Bronchial epithelial cell (primary cell): Measurements from ENCODE around the gene BABAM2. TPM values are rescaled to one million over a fixed set of nuclear protein-coding genes. Genes with fewer than 3 reads are reported as not detected.

Experiments used
- DNase-seq: peaks from one replicate; pipeline ENCODE4 v3.0.0-alpha.2; 2010; ENCODE audit warnings: low read depth
- FAIRE-seq: peaks from 2 replicates; lab custom pipeline; 2011; peaks lifted over from hg19 to GRCh38; lab: Jason Lieb, UNC
- H3K27me3 ChIP-seq: 2 replicates; pipeline ENCODE4 v1.5.1; 2011; ENCODE audit warnings: low read length; ENCODE audit not compliant: control insufficient read depth, insufficient read depth
- H3K36me3 ChIP-seq: 2 replicates; pipeline ENCODE4 v1.5.1; 2011; ENCODE audit warnings: low read length; ENCODE audit not compliant: control insufficient read depth, insufficient read depth
- H3K4me3 ChIP-seq: 2 replicates; pipeline ENCODE4 v1.5.1; 2011; ENCODE audit warnings: mild to moderate bottlenecking, low read depth, low read length, control low read depth
- total RNA-seq: library from RNA; depleted of rRNA; stranded (reverse); fragments of >200 nt; gene quantifications from 2 replicates; pipeline ENCODE4 v1.2.1, GENCODE V29; 2014
- TF ChIP-seq, protein P1 (sequence below): IDR thresholded peaks from 2 replicates; pipeline ENCODE4 v1.5.1; 2011; ENCODE audit warnings: mild to moderate bottlenecking, moderate library complexity, low read length, control low read depth, inconsistent platforms; ENCODE audit not compliant: insufficient read depth, severe bottlenecking

BABAM2 gene
- total RNA-seq, 1 donor from 2014 or later, result 8.4 TPM

DNA sequence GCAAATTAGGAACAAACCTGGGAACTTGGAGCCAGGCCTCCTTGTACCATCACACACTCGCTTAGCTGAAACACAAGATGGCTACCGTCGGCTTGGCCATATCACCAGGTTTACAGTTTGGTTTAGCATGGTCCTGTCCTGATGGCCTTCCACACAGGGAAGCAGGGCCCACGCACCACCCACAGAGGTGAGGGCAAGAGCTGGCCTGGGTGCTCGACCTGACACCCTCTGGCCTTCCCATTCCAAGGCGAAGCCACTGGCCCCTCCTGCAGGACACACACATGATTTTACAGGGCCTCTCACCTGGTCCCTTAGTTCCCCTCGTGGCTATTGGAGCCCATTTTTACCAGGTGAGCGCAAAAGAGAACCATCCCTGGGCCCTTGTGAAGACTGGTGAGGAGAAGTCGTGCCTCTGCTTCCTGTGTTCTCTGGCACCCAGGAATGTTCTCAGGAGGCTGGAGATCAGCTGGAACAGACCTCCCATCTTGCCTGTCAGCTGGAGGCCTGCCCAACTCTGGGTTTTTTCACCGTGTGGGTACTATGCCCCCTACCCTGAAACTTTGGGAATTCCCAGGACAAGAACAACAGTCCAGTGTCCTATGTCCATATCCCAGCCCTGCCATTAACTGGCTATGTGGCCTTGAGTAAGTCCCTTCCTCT lies 449.1 kb downstream of the BABAM2 start:
- DNase-seq (no peak), FAIRE-seq (no peak)
- H3K27me3 ChIP-seq, result no peaks in the 10 kb centered on the region
- H3K36me3 ChIP-seq, result no peaks in the 10 kb centered on the region
- TF ChIP-seq, protein P1, sequence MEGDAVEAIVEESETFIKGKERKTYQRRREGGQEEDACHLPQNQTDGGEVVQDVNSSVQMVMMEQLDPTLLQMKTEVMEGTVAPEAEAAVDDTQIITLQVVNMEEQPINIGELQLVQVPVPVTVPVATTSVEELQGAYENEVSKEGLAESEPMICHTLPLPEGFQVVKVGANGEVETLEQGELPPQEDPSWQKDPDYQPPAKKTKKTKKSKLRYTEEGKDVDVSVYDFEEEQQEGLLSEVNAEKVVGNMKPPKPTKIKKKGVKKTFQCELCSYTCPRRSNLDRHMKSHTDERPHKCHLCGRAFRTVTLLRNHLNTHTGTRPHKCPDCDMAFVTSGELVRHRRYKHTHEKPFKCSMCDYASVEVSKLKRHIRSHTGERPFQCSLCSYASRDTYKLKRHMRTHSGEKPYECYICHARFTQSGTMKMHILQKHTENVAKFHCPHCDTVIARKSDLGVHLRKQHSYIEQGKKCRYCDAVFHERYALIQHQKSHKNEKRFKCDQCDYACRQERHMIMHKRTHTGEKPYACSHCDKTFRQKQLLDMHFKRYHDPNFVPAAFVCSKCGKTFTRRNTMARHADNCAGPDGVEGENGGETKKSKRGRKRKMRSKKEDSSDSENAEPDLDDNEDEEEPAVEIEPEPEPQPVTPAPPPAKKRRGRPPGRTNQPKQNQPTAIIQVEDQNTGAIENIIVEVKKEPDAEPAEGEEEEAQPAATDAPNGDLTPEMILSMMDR, result no peak
- H3K4me3 ChIP-seq, result no peak overlapping the region

DNA sequence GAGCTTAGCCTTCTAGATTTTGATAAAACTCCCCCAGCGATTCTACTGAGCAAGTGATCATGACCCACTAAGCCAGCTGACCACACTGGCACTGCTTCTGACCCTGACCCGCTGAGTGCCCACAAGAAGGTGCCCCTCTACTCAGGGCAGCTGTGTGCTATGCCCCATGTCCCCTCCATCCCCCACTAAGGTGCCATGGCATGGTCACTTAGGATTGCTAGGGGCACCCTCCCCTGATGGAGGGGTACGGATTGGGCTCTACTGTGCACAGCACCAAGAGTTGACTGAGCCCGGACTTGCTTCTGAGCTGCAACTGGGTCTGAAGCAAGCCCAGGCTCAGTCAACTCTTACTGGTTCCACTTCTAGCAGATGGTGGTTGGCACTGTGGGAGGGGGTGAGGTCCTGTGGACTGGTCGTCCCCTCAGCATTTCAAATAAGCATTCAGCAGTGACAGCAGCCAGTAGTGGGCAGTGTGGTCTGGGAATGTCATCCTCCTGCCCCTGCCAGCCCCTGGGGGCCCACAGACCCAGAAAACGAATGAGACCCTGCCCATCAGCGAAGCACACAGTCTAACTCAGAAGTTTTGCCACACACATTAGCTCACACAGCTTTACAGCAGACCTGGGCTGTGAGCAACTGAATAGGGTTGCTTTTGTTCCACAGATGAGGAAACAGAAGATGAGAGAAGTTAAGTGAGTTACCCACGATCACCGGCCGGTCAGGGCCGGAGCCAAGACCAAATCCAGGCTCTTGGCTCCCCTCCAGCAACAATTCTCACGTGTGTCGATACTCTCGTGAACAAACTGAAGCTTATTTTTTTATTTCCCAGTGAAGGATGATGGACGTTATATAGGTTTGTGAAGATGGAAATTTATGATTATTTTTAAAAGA lies 450.0 kb downstream of the BABAM2 start:
- no peak for DNase-seq
- TF ChIP-seq, protein P1, result no peak
- Histone ChIP-seq H3K36me3 (no peaks in the 10 kb centered on the region), H3K27me3 (no peaks in the 10 kb centered on the region), H3K4me3 (no peak overlapping the region)
- FAIRE-seq, result no peak

DNA sequence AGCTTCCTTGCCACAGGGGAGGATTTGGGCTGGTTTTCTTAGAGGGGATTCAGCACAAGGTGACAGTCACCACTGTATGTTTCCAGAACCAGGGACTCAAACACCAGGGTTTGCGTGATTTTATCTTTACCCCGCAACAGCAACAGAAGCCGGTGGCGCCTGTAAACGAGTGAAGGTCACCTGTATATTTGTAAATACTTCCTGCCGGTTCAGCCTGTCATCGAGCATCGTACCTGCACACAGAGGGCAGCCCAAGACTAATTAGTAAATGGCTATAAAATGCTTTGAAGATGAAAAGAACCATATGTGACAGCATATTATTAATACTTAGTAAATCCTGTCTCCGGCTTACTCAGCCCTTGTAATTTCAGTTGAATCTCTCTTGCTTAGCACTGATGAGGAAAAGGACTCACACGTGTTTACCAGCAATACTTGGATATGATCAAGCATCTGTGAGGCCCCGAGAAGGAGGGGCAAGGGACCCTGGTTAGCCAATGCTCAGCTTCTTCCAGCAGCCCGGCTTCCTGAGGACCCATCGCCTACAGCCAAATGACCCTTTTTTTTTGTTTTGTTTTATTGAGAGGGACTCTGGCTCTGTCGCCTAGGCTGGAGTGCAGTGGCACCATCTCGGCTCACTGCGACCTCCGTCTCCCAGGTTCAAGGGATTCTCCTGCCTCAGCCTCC lies 450.8 kb downstream of the BABAM2 start:
- FAIRE-seq, result no peak
- no peak for DNase-seq
- no peaks in the 10 kb centered on the region for H3K27me3 ChIP-seq
- no peaks in the 10 kb centered on the region for H3K36me3 ChIP-seq
- TF ChIP-seq, protein P1, result no peak
- no peak overlapping the region for H3K4me3 ChIP-seq

DNA sequence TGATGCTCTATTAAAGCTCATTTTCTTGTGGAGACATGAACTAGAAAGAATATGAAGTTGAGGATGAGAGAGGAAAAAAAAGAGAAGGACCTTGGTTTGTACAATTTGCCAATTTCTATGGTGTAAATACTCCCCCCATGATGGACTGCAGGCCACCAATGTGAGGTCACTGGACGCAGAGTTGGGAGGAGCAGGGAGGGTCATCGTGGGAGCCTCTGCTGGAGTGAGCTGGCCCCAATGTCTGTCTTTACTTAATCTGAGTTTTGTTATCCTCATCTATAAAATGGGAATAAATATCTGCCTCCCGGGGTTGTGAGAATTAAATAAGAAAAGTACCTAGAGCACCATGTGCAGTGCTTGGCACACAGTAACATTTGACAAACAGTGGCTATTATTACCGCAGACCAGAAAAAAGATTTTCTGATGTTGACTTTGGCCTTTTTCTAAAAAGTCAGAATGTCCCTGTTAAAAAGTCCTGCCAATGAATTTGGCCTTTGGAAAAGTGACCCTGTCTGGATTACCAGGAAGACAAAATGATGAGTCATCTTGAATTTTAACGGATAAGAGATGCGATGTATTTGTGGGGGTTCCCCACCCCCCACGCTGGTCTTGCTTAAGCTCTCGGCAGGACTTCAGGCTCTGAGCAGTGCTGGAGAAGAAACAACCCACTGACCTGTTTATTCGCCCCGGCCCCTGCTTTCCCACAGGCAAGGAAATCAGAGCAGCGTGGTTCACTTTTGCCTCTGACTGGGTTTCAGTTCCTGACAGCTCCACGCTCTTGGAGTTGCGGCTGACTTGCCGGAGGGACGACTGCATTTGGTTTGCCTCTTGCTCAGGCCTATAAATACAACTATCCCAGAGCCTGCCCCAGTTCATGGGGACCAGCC lies 451.8 kb downstream of the BABAM2 start:
- FAIRE-seq (no peak), DNase-seq (peak; percentile 23)
- TF ChIP-seq, protein P1, result no peak
- no peaks in the 10 kb centered on the region for H3K27me3 ChIP-seq
- H3K4me3 ChIP-seq, result no peak overlapping the region
- no peaks in the 10 kb centered on the region for H3K36me3 ChIP-seq
